Measurements from ENCODE around the gene GRK5. TPM values are rescaled to one million over a fixed set of nuclear protein-coding genes. Genes with fewer than 3 reads are reported as not detected.

The GRK5 gene
- total RNA-seq, 1 donor = 1.8 TPM

- Histone ChIP-seq H3K4me2 (ENCODE audit: insufficient read depth, low read length) (no peak overlapping the region), H2AFZ (ENCODE audit: low read length) (no peak overlapping the region), H4K20me1 (ENCODE audit: insufficient read depth, low read length) (peaks cover 3% of the 10 kb centered on the region), H3K36me3 (ENCODE audit: insufficient read depth, low read length) (no peaks in the 10 kb centered on the region), H3K9me3 (ENCODE audit: low read depth, low read length) (no peaks in the 10 kb centered on the region), H3K27me3 (ENCODE audit: insufficient read depth, low read length) (no peaks in the 10 kb centered on the region), H3K79me2 (ENCODE audit: insufficient read depth, low read length) (no peaks in the 10 kb centered on the region), H3K4me1 (ENCODE audit: insufficient read depth, low read length) (no peaks in the 10 kb centered on the region), H3K4me3 (ENCODE audit: insufficient read depth, low read length) (no peak overlapping the region), H3K27ac (ENCODE audit: low read depth, low read length) (no peak overlapping the region)
- no peak for DNase-seq (ENCODE audit: insufficient read length, low spot score, missing footprints)
- TF ChIP-seq CTCF (IDR thresholded peaks at IDR 0.05; ENCODE audit: extremely low read depth, low read depth, low read length) = no peak
Measured at GRCh38 chr10:119241066-119241465, 33.7 kb downstream of the GRK5 start.

GRCh38 chr10:119242186-119242585 lies 34.8 kb downstream of the GRK5 start:
- H3K9me3 ChIP-seq (ENCODE audit: low read depth, low read length) = no peaks in the 10 kb centered on the region
- H2AFZ ChIP-seq (ENCODE audit: low read length) = no peak overlapping the region
- H3K27ac ChIP-seq (ENCODE audit: low read depth, low read length) = no peak overlapping the region
- H4K20me1 ChIP-seq (ENCODE audit: insufficient read depth, low read length) = peaks cover 3% of the 10 kb centered on the region
- no peak overlapping the region for H3K4me2 ChIP-seq (ENCODE audit: insufficient read depth, low read length)
- no peaks in the 10 kb centered on the region for H3K79me2 ChIP-seq (ENCODE audit: insufficient read depth, low read length)
- no peak for TF ChIP-seq CTCF (IDR thresholded peaks at IDR 0.05; ENCODE audit: extremely low read depth, low read depth, low read length)
- H3K4me3 ChIP-seq (ENCODE audit: insufficient read depth, low read length) = no peak overlapping the region
- H3K36me3 ChIP-seq (ENCODE audit: insufficient read depth, low read length) = no peaks in the 10 kb centered on the region
- H3K4me1 ChIP-seq (ENCODE audit: insufficient read depth, low read length) = peaks cover 8% of the 10 kb centered on the region
- no peak for DNase-seq (ENCODE audit: insufficient read length, low spot score, missing footprints)
- no peaks in the 10 kb centered on the region for H3K27me3 ChIP-seq (ENCODE audit: insufficient read depth, low read length)

- no peak overlapping the region for H3K4me2 ChIP-seq (ENCODE audit: insufficient read depth, low read length)
- peaks cover 14% of the 10 kb centered on the region for H3K4me1 ChIP-seq (ENCODE audit: insufficient read depth, low read length)
- DNase-seq (ENCODE audit: insufficient read length, low spot score, missing footprints) = no peak
- H3K27me3 ChIP-seq (ENCODE audit: insufficient read depth, low read length) = no peaks in the 10 kb centered on the region
- no peaks in the 10 kb centered on the region for H3K36me3 ChIP-seq (ENCODE audit: insufficient read depth, low read length)
- H4K20me1 ChIP-seq (ENCODE audit: insufficient read depth, low read length) = peaks cover 3% of the 10 kb centered on the region
- no peaks in the 10 kb centered on the region for H3K9me3 ChIP-seq (ENCODE audit: low read depth, low read length)
- H3K4me3 ChIP-seq (ENCODE audit: insufficient read depth, low read length) = no peak overlapping the region
- no peak overlapping the region for H2AFZ ChIP-seq (ENCODE audit: low read length)
- TF ChIP-seq CTCF (IDR thresholded peaks at IDR 0.05; ENCODE audit: extremely low read depth, low read depth, low read length) = no peak
- H3K79me2 ChIP-seq (ENCODE audit: insufficient read depth, low read length) = no peaks in the 10 kb centered on the region
- no peak overlapping the region for H3K27ac ChIP-seq (ENCODE audit: low read depth, low read length)
Measured at GRCh38 chr10:119243488-119243887, 36.1 kb downstream of the GRK5 start.

GRCh38 chr10:119243967-119244366 lies 36.6 kb downstream of the GRK5 start:
- H3K36me3 ChIP-seq (ENCODE audit: insufficient read depth, low read length) = no peaks in the 10 kb centered on the region
- peaks cover 14% of the 10 kb centered on the region for H3K4me1 ChIP-seq (ENCODE audit: insufficient read depth, low read length)
- peaks cover 3% of the 10 kb centered on the region for H4K20me1 ChIP-seq (ENCODE audit: insufficient read depth, low read length)
- no peaks in the 10 kb centered on the region for H3K27me3 ChIP-seq (ENCODE audit: insufficient read depth, low read length)
- TF ChIP-seq CTCF (IDR thresholded peaks at IDR 0.05; ENCODE audit: extremely low read depth, low read depth, low read length) = no peak
- H3K79me2 ChIP-seq (ENCODE audit: insufficient read depth, low read length) = no peaks in the 10 kb centered on the region
- H3K9me3 ChIP-seq (ENCODE audit: low read depth, low read length) = no peaks in the 10 kb centered on the region
- H3K4me2 ChIP-seq (ENCODE audit: insufficient read depth, low read length) = no peak overlapping the region
- H3K4me3 ChIP-seq (ENCODE audit: insufficient read depth, low read length) = no peak overlapping the region
- H2AFZ ChIP-seq (ENCODE audit: low read length) = no peak overlapping the region
- no peak for DNase-seq (ENCODE audit: insufficient read length, low spot score, missing footprints)
- H3K27ac ChIP-seq (ENCODE audit: low read depth, low read length) = no peak overlapping the region
